VCaP (cell line): ENCODE data around the gene WDR37.
"Not testable (repeated sequence)": the region's sequence is repeated elsewhere in the genome, so short reads cannot be mapped to it uniquely, and the experiment has no call there.

Experiments used
- H3K27ac ChIP-seq: fragments of 450-650 bp; 2 replicates; pipeline ENCODE4 v1.5.1; 2017
- TF ChIP-seq, protein P1 (sequence below): fragments of 450-650 bp; conservative IDR thresholded peaks from 2 replicates; pipeline ENCODE4 v1.5.1; 2017; ENCODE audit warnings: mild to moderate bottlenecking, moderate library complexity

WDR37 gene

DNA sequence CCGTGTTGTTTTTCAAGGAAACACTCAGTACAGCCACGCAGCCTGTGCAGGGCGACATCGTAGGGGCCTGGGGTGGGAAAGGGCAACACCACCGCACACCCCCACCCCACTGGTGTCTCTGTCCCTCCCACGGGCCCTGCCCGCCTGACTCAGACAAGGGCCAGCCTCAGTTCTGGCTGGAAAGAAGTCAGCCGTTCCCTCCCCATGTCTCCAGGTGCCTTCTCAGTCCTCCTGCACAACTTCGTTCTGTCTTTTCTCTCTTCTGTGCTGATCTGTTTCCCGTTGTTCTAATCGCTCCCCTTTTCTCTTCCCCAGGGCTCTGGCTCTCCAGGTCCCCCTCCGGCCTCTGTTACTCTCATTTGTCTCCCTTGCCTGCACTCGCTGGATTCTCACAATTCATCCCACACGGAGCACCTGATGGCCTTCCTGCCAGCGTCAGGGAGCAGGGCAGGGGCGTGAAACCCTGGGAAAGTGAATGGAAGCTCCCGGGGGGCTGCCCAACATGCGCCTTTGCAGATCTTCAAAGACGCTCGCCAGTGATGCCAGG lies 97.7 kb downstream of the WDR37 start:
- no peak overlapping the region for H3K27ac ChIP-seq
- TF ChIP-seq, protein P1, sequence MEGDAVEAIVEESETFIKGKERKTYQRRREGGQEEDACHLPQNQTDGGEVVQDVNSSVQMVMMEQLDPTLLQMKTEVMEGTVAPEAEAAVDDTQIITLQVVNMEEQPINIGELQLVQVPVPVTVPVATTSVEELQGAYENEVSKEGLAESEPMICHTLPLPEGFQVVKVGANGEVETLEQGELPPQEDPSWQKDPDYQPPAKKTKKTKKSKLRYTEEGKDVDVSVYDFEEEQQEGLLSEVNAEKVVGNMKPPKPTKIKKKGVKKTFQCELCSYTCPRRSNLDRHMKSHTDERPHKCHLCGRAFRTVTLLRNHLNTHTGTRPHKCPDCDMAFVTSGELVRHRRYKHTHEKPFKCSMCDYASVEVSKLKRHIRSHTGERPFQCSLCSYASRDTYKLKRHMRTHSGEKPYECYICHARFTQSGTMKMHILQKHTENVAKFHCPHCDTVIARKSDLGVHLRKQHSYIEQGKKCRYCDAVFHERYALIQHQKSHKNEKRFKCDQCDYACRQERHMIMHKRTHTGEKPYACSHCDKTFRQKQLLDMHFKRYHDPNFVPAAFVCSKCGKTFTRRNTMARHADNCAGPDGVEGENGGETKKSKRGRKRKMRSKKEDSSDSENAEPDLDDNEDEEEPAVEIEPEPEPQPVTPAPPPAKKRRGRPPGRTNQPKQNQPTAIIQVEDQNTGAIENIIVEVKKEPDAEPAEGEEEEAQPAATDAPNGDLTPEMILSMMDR = no peak

DNA sequence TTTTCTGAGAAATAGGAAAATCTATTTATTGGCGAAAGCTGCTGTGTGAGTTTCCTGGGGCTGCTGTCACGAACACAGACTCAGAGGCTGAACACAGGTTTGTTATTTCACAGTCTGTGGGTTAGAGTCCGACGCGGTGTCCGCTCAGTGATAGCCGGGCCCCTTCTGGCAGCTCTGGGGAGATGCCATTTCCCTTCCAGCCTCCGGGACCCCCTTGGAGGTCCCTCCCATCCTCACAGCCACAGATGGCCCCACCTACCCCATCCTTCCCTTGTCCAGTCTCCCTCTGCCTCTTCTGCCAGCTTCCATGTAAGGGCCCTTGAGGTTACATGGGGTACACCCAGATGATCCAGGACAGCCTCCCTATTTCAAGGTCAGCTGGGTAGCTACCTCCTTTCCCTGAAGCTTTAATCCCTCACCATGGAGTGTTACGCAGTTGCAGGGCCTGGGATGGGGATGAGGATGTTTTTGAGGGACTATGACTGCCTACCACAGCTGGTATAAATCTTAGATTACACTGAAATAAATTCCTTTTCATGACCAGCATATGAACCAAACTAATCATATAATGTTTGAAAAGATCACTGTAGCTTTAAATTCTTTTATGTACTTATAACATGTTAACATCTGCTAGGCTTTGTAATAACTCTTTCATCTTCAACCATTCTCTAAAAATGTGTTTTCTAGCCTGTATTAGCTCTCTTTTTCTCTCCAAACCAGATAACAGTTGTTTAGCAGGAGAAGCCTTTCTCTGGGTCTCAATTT lies 98.5 kb downstream of the WDR37 start:
- no peak overlapping the region for H3K27ac ChIP-seq

DNA sequence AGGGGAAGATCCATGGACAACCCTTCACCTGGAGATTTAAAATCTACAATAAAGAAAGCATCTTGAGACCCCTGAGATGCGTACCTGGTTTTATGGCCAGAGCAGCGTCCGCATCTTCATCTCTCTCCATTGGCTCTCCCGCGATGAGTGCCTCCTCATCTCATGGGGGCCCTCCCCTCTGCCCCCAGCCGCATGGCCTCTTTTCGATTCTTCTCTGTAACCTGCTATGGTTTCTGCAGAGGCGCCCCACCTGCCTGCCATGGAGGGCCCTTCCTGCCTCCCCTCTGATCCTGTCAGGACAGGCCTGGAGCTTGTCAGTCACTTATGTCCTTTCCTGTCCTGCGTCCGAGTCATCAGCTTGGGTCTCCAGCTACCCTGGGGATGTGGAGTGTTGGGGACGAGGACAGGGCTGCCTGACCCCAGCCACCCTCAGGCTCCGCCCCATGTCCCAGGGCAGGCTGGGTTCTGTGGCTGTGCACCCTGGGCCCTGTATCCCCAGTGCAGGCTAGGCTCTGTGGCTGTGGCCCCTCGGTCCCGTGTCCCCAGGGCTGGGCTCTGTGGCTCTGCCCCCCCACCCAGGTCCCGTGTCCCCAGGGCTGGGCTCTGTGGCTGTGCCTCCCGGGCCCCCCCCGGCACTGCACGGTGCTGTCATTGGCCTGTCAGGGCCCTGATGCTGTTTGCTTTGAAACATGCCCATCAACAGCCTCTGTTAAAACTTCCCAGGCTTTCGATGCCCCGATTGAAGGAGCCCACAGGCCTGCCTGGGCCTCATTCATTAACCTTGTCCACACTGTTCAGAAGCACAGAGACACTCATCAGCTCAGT lies 99.8 kb downstream of the WDR37 start:
- TF ChIP-seq, protein P1 = no peak
- no peak overlapping the region for H3K27ac ChIP-seq

More for the DNA sequence above, 98.5 kb downstream of the WDR37 start:
- TF ChIP-seq, protein P1 = no peak

DNA sequence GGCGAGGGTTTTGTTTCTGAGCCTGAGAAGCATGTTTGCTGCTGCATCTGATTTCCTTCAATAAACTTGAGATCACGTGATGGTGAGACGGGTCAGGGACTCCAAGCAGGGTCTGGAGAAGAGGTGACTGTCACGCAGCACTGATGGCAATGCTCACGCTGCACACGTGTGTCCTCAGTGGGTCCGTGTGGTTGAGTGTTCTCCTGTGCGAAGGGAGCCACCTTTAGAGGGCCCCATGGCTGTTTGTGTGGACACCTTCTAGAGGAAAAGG lies 100.4 kb downstream of the WDR37 start:
- no peak overlapping the region for H3K27ac ChIP-seq
- TF ChIP-seq, protein P1 = no peak

DNA sequence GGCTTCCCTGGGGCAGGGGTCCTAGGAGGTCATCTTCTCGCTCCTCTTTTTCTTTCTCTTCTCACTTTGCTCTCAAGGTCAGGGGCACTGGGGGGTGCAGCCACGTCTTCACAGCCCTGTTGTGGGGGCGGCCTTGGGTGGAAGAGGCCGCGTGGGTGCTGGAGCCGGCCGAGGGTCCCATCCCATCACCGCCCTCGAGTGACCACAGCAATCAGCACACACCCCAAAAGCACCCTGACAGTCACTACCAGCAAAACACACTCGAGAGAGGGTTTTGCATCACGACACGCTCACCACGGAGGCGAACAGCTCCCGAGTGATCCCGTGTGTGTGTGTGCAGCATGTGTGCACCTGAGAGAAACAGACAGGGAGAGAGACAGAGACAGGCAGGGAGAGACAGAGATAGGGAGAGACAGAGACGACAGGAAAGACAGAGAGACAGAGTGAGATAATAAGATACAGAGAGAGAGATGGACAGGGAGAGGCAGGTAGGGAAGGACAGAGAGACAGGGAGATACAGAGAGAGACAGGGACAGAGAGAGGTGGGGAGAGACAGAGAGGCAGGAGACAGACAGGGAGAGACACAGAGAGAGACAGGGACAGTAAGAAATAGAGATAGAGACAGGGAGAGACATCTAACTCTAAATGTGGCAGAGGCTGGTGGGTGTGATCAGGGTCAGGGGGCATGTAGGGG lies 100.9 kb downstream of the WDR37 start:
- TF ChIP-seq, protein P1 = no peak

DNA sequence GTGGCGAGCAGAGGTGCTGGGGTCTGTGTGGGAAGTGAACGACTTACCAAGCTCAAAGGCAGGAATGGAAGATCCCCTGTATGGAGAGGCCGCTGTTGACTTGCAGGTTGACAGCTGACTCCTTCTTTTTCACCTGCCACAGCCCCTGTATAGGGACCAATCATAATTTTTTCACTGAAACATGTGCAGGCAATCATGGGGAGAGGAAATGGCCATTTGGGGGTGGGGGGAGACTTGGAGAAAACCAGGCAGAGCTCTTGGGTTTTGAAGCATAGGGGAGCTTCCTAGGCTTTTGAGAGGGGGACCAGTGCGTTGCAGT lies 101.4 kb downstream of the WDR37 start:
- no peak overlapping the region for H3K27ac ChIP-seq
- TF ChIP-seq, protein P1 = no peak

More for the DNA sequence above, 100.9 kb downstream of the WDR37 start:
- no peak overlapping the region for H3K27ac ChIP-seq

DNA sequence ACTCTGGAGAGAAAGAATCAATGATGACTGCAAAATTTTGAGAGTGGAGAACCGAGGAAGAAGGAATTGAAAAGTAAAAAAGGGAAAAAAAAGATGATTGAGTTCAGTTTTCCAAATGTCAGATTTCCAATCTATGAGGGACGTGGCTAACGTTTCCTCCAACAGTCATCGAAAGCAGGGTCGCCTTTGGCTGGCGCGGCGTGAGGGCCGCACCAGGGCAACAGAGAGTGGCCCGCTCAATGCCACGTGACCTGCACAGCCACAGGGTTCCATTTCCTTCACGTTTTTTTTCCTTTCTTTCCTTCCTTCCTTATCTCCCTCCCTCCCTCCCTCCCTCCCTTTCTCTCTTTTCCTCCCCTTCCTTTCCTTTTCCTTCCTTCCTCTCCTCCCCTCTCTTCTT lies 101.9 kb downstream of the WDR37 start:
- H3K27ac ChIP-seq = no peak overlapping the region
- TF ChIP-seq, protein P1 = no peak

DNA sequence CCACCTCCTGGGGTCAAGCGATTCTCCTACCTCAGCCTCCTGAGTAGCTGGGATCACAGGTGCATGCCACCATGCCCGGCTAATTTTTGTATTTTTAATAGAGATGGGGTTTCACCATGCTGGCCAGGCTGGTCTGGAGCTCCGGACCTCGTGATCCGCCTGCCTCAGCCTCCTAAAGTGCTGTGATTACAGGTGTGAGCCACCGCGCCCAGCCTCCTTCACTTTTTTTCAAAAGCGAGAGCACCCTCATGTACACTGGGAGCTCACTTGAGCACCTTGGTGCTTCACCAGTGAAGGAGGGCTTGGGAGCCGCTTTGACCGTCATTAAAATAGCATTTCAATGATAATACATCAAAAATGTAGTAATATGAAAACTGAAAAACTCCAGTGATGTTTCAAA lies 102.4 kb downstream of the WDR37 start:
- H3K27ac ChIP-seq = not testable (repeated sequence)
